GM18907 (cell line): ENCODE measurements around the gene MGA.

Experiments
- ATAC-seq: cut with Tn5 transposase; IDR thresholded peaks from one replicate; pipeline ENCODE4 v1.9.1; 2021; ENCODE audit warnings: mild to moderate bottlenecking, moderate library complexity; ENCODE audit not compliant: unreplicated experiment

The MGA gene

GRCh38 chr15:41660235-41661077, at the start of gene MGA:
MGA (plus strand) TSS chr15:41660405.
- peak; percentile 75 for ATAC-seq

- no peak for ATAC-seq
Measured at GRCh38 chr15:41620536-41621199, 39.5 kb upstream of the MGA start.

- peak; percentile 76 for ATAC-seq
Measured at GRCh38 chr15:41621200-41622193, 38.7 kb upstream of the MGA start.

- ATAC-seq, result no peak
Measured at GRCh38 chr15:41622901-41623300, 37.3 kb upstream of the MGA start.

GRCh38 chr15:41627203-41627602, 33.0 kb upstream of the MGA start:
- ATAC-seq, result no peak

GRCh38 chr15:41629463-41629862, 30.7 kb upstream of the MGA start:
- ATAC-seq, result no peak

GRCh38 chr15:41629883-41630282, 30.3 kb upstream of the MGA start:
- ATAC-seq, result no peak

- no peak for ATAC-seq
Measured at GRCh38 chr15:41630616-41631217, 29.5 kb upstream of the MGA start.

GRCh38 chr15:41631880-41632470, 28.2 kb upstream of the MGA start:
- ATAC-seq, result no peak

- no peak for ATAC-seq
Measured at GRCh38 chr15:41633609-41634008, 26.6 kb upstream of the MGA start.

- no peak for ATAC-seq
Measured at GRCh38 chr15:41634072-41634626, 26.1 kb upstream of the MGA start.

- no peak for ATAC-seq
Measured at GRCh38 chr15:41637086-41637485, 23.1 kb upstream of the MGA start.

GRCh38 chr15:41640985-41641384, 19.2 kb upstream of the MGA start:
- no peak for ATAC-seq

GRCh38 chr15:41647262-41647661, 12.9 kb upstream of the MGA start:
- no peak for ATAC-seq

GRCh38 chr15:41648097-41648496, 12.1 kb upstream of the MGA start:
- ATAC-seq, result no peak

- no peak for ATAC-seq
Measured at GRCh38 chr15:41648770-41649169, 11.4 kb upstream of the MGA start.

- ATAC-seq, result no peak
Measured at GRCh38 chr15:41650806-41651205, 9.4 kb upstream of the MGA start.

GRCh38 chr15:41651373-41651772, 8.8 kb upstream of the MGA start:
- no peak for ATAC-seq

- ATAC-seq, result no peak
Measured at GRCh38 chr15:41653760-41654159, 6.4 kb upstream of the MGA start.

GRCh38 chr15:41655716-41656115, 4.5 kb upstream of the MGA start:
- no peak for ATAC-seq
